HG02759 (cell line): ENCODE data around the gene UACA.
"Not testable (repeated sequence)": the region's sequence is repeated elsewhere in the genome, so short reads cannot be mapped to it uniquely, and the experiment has no call there.

Source experiments
- ATAC-seq: cut with Tn5 transposase; IDR thresholded peaks from one replicate; pipeline ENCODE4 v1.9.1; 2021; ENCODE audit warnings: mild to moderate bottlenecking, moderate library complexity; ENCODE audit not compliant: unreplicated experiment

The UACA gene

GRCh38 chr15:70763120-70763949, at the start of gene UACA:
UACA (minus strand) TSS chr15:70763558; CDS start chr15:70763407, 151 bp downstream.
- ATAC-seq = peak; percentile 93

- ATAC-seq = no peak
Observed at GRCh38 chr15:70812827-70813364, 49.5 kb upstream of the UACA start.

GRCh38 chr15:70810916-70811578, 47.7 kb upstream of the UACA start:
- no peak for ATAC-seq

GRCh38 chr15:70806992-70807712, 43.8 kb upstream of the UACA start:
- no peak for ATAC-seq

- ATAC-seq = not testable (repeated sequence)
Observed at GRCh38 chr15:70804388-70804787, 41.0 kb upstream of the UACA start.

- ATAC-seq = no peak
Observed at GRCh38 chr15:70802629-70803028, 39.3 kb upstream of the UACA start.

GRCh38 chr15:70801109-70801508, 37.8 kb upstream of the UACA start:
- no peak for ATAC-seq

GRCh38 chr15:70799667-70800450, 36.5 kb upstream of the UACA start:
- no peak for ATAC-seq

- no peak for ATAC-seq
Observed at GRCh38 chr15:70797464-70797863, 34.1 kb upstream of the UACA start.

GRCh38 chr15:70796516-70797310, 33.4 kb upstream of the UACA start:
- ATAC-seq = no peak

- no peak for ATAC-seq
Observed at GRCh38 chr15:70795311-70795665, 31.9 kb upstream of the UACA start.

GRCh38 chr15:70794596-70795310, 31.4 kb upstream of the UACA start:
- ATAC-seq = no peak

GRCh38 chr15:70793694-70794093, 30.3 kb upstream of the UACA start:
- ATAC-seq = no peak

- ATAC-seq = no peak
Observed at GRCh38 chr15:70792171-70792573, 28.8 kb upstream of the UACA start.

- ATAC-seq = no peak
Observed at GRCh38 chr15:70791259-70791658, 27.9 kb upstream of the UACA start.

- ATAC-seq = no peak
Observed at GRCh38 chr15:70789213-70789612, 25.9 kb upstream of the UACA start.

GRCh38 chr15:70788114-70789049, 25.0 kb upstream of the UACA start:
- no peak for ATAC-seq

GRCh38 chr15:70786996-70787395, 23.6 kb upstream of the UACA start:
- no peak for ATAC-seq
